IPS-NIHi11 (cell line): Measurements from ENCODE around the gene YRDC.
"Not testable (repeated sequence)": the region's sequence is repeated elsewhere in the genome, so short reads cannot be mapped to it uniquely, and the experiment has no call there.

Source experiments
- DNase-seq: peaks from one replicate; pipeline ENCODE4 v3.0.0; 2012; ENCODE audit warnings: mixed read lengths, low spot score

The YRDC gene

GRCh38 chr1:37771440-37771839, 36.6 kb downstream of the YRDC start:
- DNase-seq = not testable (repeated sequence)

- DNase-seq = no peak
Observed at GRCh38 chr1:37767488-37767887, 40.5 kb downstream of the YRDC start.

GRCh38 chr1:37765916-37766664, 41.9 kb downstream of the YRDC start:
- peak; percentile 41 for DNase-seq

GRCh38 chr1:37764888-37765441, 43.0 kb downstream of the YRDC start, which contains the start of gene EPHA10:
EPHA10 (minus strand) TSS chr1:37765120; CDS start chr1:37765066, 54 bp downstream.
- peak; percentile 78 for DNase-seq

GRCh38 chr1:37764414-37764825, 43.6 kb downstream of the YRDC start:
- DNase-seq = peak; percentile 90

GRCh38 chr1:37763791-37764413, 44.1 kb downstream of the YRDC start:
- DNase-seq = no peak

GRCh38 chr1:37762516-37762915, 45.5 kb downstream of the YRDC start:
- no peak for DNase-seq

GRCh38 chr1:37761416-37762095, 46.5 kb downstream of the YRDC start:
- DNase-seq = no peak

GRCh38 chr1:37759451-37759850, 48.6 kb downstream of the YRDC start:
- no peak for DNase-seq

- DNase-seq = no peak
Observed at GRCh38 chr1:37755951-37756560, 52.0 kb downstream of the YRDC start.

GRCh38 chr1:37755290-37755689, 52.7 kb downstream of the YRDC start:
- no peak for DNase-seq

GRCh38 chr1:37753473-37754321, 54.3 kb downstream of the YRDC start:
- peak; percentile 38 for DNase-seq
